CD4-positive, alpha-beta T cell treated with Interleukin-17A for 4 hours (primary cell): ENCODE results near the gene SLC25A26.

Experiments used
- DNase-seq: peaks from one replicate; pipeline ENCODE4 v3.0.0-alpha.2; 2020; ENCODE audit warnings: mixed read lengths

SLC25A26 gene

GRCh38 chr3:66380200-66380932 is 159.6 kb downstream of the SLC25A26 start:
- no peak for DNase-seq

- DNase-seq: no peak
Observed at GRCh38 chr3:66381626-66382025, 160.8 kb downstream of the SLC25A26 start.

GRCh38 chr3:66382142-66382541 is 161.3 kb downstream of the SLC25A26 start:
- no peak for DNase-seq

- DNase-seq: no peak
Observed at GRCh38 chr3:66383023-66383422, 162.2 kb downstream of the SLC25A26 start.

- no peak for DNase-seq
Observed at GRCh38 chr3:66383998-66384745, 163.4 kb downstream of the SLC25A26 start.

GRCh38 chr3:66385066-66385465 is 164.3 kb downstream of the SLC25A26 start:
- no peak for DNase-seq

- no peak for DNase-seq
Observed at GRCh38 chr3:66386011-66386924, 165.5 kb downstream of the SLC25A26 start.

GRCh38 chr3:66386925-66387650 is 166.3 kb downstream of the SLC25A26 start:
- DNase-seq: no peak

GRCh38 chr3:66390013-66390412 is 169.2 kb downstream of the SLC25A26 start:
- no peak for DNase-seq

GRCh38 chr3:66392512-66392911 is 171.7 kb downstream of the SLC25A26 start:
- DNase-seq: no peak

- DNase-seq: no peak
Observed at GRCh38 chr3:66392966-66393332, 172.1 kb downstream of the SLC25A26 start.

GRCh38 chr3:66393333-66394005 is 172.7 kb downstream of the SLC25A26 start:
- peak; percentile 34 for DNase-seq

GRCh38 chr3:66394019-66394752 is 173.4 kb downstream of the SLC25A26 start:
- DNase-seq: peak; percentile 71

- DNase-seq: no peak
Observed at GRCh38 chr3:66394753-66395249, 174.0 kb downstream of the SLC25A26 start.

- no peak for DNase-seq
Observed at GRCh38 chr3:66395635-66396034, 174.8 kb downstream of the SLC25A26 start.

- no peak for DNase-seq
Observed at GRCh38 chr3:66396161-66396760, 175.5 kb downstream of the SLC25A26 start.

- no peak for DNase-seq
Observed at GRCh38 chr3:66396888-66397287, 176.1 kb downstream of the SLC25A26 start.

- no peak for DNase-seq
Observed at GRCh38 chr3:66397745-66398144, 176.9 kb downstream of the SLC25A26 start.

GRCh38 chr3:66398228-66399025 is 177.6 kb downstream of the SLC25A26 start:
- DNase-seq: no peak
